AG10803 (cell line): ENCODE data around the gene MYO7B.
"Not testable (repeated sequence)": the region's sequence is repeated elsewhere in the genome, so short reads cannot be mapped to it uniquely, and the experiment has no call there.

Experiments used
- DNase-seq: peaks from one replicate; pipeline ENCODE4 v3.0.0; 2010; ENCODE audit warnings: low read depth
- H3K4me3 ChIP-seq: 2 replicates; pipeline ENCODE4 v1.5.1; 2011; ENCODE audit warnings: mild to moderate bottlenecking, low read length, control low read depth
- TF ChIP-seq, protein P1 (sequence below): conservative IDR thresholded peaks from 2 replicates; pipeline ENCODE4 v1.5.1; 2011; ENCODE audit warnings: mild to moderate bottlenecking, low read length, control low read depth, inconsistent platforms

MYO7B gene

DNA sequence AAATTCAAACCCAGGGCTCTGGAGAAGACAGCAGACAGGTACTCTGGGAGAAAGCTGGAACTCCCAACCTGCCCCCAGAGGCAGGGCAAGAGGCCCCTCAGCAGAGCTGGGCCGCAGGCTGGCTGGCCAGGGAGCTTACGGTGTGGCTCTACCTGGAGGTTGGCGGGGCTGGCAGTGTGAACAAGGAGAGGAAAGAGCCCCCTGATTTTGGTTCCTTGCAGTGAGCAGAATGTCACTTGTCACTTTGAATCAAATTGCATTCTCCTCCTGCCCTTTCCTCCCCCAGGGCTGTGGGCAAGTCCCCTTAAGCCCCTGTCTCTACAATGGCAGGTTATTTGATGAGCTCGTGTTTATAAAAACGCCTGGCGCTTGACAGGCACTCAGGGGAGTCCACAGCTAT, 32.6 kb downstream of the MYO7B start:
- TF ChIP-seq, protein P1, sequence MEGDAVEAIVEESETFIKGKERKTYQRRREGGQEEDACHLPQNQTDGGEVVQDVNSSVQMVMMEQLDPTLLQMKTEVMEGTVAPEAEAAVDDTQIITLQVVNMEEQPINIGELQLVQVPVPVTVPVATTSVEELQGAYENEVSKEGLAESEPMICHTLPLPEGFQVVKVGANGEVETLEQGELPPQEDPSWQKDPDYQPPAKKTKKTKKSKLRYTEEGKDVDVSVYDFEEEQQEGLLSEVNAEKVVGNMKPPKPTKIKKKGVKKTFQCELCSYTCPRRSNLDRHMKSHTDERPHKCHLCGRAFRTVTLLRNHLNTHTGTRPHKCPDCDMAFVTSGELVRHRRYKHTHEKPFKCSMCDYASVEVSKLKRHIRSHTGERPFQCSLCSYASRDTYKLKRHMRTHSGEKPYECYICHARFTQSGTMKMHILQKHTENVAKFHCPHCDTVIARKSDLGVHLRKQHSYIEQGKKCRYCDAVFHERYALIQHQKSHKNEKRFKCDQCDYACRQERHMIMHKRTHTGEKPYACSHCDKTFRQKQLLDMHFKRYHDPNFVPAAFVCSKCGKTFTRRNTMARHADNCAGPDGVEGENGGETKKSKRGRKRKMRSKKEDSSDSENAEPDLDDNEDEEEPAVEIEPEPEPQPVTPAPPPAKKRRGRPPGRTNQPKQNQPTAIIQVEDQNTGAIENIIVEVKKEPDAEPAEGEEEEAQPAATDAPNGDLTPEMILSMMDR, result no peak
- no peak overlapping the region for H3K4me3 ChIP-seq
- DNase-seq, result no peak

DNA sequence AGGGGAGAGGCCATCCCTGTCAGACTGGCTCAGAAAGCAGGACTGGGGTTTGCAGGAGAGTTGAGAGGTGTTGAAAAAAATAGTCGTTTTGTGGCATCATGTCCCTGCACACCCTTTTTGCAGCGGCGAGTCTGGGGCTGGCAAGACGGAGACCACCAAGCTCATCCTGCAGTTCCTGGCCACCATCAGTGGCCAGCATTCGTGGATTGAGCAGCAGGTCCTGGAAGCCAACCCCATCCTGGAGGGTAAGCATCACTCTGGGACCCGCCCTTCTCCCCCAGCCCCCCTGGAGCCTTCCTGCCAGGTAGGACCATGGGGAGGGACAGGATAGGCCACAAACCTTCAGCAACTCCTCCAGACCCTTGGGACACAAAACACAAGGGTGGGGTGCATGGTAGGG, 34.2 kb downstream of the MYO7B start:
- TF ChIP-seq, protein P1, result no peak
- DNase-seq, result no peak
- no peak overlapping the region for H3K4me3 ChIP-seq

DNA sequence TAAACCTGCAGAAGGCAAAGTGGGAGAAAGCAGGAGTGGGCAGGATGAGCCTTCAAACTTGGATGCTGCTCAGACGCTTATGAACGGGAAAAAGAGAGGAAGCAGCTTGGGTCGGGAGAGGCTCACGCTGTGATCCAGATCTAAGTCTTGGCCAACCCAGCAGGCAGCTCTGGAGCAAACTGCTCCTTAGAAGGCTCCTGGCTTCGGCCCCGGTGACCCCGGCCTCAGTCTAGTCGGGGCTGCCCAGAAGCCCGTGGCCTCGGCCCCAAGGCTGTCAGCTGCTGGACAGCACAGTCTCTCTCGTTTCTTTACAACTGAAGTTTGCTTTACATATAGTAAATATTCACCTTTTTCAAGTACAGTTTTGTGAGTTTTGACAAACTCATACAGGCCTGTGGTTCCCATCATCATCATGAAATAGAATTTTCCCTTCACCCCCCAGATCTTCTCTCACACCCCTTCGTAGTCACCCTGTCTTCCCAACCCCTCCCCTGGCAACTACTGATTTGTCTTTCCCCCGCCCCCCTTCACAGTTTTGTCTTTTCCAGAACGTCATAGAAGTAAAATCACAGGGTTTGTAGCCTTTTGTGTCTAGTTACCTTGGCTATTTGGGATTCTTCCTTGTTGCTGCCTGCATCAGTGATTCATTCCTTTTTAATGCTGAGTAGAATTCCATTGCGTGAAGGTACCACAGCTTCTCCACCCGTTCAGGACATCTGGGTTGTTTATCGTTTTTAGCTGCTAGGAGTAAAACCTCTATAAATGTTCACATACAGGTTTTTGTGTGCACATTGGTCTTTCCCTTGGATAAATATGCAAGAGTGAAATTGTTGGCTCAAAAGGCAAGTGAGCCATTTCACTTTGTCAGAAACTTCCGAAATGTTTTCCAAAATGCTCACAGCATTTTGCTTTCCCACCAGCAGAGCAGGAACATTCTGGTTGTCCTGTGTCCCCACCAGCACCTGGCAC, 35.1 kb downstream of the MYO7B start:
- peak; percentile 55 for DNase-seq
- H3K4me3 ChIP-seq, result no peak overlapping the region
- TF ChIP-seq, protein P1, result no peak

DNA sequence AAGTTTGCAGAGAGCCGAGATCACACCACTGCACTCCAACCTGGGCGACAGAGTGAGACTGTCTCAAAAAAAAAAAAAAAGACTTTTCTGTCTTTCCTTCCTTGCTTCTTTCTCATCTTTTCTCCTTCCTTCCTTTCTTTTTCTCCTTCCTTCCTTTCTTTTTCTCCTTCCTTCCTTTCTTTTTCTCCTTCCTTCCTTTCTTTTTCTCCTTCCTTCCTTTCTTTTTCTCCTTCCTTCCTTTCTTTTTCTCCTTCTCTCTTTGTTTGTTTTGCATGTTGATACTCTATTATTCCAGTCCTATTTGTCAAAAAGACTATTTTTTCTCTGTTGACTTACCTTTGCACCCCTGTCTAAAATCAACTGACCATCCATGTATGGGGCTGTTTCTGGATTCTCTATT, 36.9 kb downstream of the MYO7B start:
- not testable (repeated sequence) for DNase-seq, H3K4me3 ChIP-seq

DNA sequence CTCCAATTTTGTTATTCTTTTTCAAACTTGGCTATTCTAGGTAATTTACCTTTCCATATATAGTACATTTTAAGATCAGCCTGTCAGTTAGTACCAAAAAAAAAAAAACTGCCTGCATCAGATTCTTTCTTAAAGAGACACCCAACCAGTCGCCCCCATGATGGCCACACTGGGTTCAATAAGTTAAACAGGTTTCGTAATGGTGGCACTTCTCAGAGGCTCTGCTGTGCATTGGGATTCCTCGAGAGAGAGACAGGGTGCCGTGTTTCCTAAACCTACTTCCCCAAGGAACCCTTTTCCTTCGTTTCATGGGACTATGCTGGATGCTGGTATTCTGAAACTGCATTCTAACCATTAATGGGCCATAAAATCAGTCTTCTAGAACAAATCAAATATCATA, 37.4 kb downstream of the MYO7B start:
- no peak for DNase-seq
- H3K4me3 ChIP-seq, result no peak overlapping the region
- TF ChIP-seq, protein P1, result no peak

DNA sequence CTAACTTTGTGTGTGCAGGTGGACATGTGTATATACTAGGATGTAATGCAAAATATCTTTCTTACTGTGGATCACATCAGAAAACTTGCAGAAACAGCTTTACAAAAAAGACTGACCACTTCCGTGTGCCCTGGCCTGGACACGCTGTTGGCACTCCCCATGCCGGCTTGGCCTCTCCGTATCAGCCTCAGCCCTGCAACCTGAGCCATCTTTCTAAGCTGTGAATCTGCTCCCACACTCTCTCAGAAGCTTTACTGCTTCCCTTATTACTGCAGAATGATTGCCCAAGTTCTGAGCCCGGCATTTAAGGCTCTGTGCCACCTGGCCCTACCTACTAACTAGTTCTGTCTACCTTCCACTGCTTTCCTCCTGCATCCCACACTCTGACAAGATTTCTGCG, 37.8 kb downstream of the MYO7B start:
- TF ChIP-seq, protein P1, result no peak
- no peak for DNase-seq

DNA sequence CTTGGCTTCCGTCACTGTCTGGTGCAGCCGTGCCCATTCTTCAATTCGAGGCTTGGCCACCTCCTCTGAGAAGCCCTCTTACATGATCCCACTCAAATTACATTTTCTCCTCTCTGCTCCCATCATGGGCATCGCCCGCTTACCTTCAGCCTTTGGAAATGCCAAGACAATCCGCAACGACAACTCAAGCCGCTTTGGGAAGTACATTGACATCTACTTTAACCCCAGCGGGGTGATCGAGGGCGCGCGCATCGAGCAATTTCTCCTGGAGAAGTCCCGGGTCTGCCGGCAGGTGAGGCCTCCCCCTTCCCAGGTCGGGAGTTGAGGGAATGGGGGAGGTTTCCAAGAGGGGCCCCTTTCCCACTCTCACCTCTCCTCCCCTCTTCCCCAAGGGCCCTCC, 38.3 kb downstream of the MYO7B start:
- TF ChIP-seq, protein P1, result no peak
- no peak for DNase-seq
- H3K4me3 ChIP-seq, result no peak overlapping the region

More for the DNA sequence above, 37.8 kb downstream of the MYO7B start:
- no peak overlapping the region for H3K4me3 ChIP-seq
